CMK (cell line): ENCODE data around the gene DENND1A.

Experiments used
- DNase-seq: peaks from one replicate; pipeline ENCODE4 v3.0.0-alpha.2; 2010; ENCODE audit warnings: low read depth

DENND1A gene

GRCh38 chr9:123684393-123685149, 245.4 kb downstream of the DENND1A start:
- no peak for DNase-seq

DNA sequence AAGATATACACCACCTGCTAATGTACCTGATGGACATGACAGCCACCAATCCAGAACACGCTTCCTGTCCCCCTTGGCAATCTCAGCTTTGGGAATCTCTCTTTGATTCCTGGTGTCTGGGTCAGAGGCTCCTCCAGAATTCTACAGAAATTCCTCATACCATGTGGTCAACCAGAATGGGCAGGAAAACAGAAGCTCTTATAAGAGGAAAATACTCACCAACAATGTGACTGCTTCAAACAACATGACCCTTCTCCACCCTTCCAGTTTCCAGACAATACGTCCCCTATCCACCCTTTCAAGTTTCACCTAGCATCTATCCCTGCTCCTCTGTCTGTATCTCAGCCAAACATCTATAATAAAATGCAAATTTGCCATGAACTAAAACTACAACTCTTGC, 247.2 kb downstream of the DENND1A start:
- DNase-seq: no peak

DNA sequence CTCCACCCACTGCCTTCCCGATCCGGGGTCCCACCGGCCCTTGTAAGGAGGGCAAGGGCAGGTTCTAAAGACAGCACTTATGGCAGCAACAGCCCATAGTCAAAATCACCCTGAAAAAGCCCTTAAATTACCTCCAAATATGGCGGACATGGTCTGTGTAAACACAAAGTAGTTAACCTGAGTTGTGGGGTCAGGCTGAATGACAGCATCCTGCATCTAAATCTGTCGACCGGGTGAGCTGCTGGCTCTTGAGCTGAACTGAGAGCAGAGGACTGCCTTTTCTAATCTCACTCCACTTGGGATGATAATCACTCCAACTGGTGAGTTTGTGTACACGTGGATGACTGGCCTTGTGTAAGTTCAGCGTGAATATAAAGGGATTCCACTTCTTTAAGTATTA, 249.6 kb downstream of the DENND1A start:
- no peak for DNase-seq

GRCh38 chr9:123679330-123679987, 250.5 kb downstream of the DENND1A start:
- no peak for DNase-seq

DNA sequence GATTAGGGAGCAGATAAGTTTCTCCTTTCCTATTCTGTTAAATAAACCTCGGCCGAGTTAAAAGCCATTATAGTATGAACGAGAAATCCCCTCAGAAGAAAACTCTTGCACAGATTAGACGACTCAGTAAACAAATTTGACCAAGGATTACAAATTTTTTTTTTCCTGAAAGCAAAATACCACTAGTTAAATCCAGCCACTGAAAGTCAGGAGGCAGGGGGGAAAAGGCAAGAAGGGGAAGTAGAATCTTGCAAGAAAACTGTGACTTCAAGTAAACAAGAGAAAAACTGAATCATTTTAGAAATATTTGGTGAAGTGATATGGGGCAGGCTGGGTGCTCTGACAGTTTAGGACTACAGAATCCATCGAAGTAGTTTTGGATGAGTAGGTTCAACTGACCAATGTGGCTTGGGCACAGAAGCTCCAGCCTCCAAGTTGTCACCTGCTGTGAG, 251.0 kb downstream of the DENND1A start:
- no peak for DNase-seq

- no peak for DNase-seq
Observed at GRCh38 chr9:123678038-123678877, 251.7 kb downstream of the DENND1A start.

DNA sequence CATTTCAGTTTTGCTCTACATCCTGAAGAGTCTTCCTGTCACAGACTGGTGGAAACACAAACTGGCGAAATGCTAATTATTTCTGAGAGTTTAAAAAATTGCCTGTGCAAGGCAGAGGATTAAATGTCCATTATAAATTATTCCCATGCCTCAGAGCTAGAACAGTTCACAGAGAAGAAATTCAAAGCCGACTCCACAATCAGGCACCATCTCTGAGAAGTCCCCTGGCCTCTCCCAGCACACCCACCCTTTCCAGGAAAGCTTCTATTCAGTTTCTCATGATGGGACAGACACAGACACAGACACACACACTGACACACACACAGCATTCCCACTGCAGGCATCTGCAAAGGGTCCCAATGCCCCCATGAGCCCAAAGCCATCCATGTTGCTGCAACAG, 253.1 kb downstream of the DENND1A start:
- no peak for DNase-seq

DNA sequence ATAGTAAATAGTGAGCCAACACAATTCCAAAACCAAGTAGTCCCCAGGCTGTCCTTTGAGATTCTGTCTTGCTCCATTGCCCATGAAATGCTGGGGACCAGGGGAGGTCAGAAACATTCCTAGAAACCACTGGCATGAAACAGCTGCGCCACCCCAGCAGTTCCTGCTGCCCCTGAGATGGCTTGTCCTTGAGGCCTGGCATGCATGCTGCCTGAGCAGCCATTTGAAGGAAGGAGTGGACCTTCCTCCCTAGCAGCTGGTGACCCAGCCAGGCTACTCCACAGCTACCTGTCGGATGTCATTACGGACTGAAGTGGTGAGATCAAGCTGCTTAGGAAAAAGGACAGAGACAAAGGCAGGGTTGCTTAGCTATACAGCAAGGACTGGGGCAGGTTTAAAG, 260.6 kb downstream of the DENND1A start:
- DNase-seq: no peak

DNA sequence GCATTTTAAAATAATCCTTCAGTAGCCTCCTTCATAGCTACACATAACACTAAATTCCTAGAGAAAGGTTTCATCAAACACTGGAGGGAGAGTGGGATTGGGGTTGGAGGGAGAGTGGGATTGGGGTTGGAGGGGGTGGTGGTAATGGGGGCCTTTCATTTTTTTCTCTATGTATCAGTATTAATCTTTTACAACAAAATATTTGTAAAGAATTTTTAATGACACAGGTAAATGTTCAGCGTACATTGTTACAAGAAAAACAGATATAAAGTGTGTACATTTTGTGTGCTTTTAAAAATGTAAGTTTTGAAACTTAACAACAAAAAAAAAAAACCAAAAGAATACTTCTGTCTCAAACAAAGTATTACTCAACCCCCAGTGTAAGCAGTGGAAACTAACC, 266.4 kb downstream of the DENND1A start:
- DNase-seq: no peak

DNA sequence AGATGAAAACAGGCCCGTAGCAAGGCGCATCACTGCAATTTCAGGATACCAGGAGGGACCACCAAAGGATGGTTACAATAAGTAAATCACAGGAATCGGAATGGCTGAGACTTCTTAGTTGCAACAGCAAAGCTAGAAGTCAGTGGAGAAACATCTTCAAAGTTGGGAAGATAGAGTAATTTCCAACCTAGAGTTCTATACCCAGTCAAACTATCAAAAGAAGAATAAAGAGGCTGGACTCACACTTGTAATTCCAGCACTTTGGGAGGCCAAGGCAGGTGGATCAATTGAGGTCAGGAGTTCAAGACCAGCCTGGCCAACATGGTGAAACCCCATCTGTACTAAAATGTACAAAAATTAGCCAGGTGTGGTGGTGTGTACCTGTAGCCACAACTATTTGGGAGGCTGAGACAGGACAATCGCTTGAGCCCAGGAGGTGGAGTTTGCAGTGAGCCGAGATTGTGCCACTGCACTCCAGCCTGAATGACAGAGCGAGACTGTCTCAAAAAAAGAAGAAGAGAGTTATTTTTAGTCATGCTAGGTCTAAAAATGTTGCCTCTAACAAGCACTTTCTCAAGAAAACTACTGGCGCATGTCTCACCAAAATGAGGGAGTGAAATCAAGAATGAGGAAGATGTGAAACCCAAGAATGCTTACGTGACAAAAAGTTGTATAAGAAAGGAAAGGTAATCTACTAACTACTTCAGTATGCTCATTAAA, 267.7 kb downstream of the DENND1A start:
- DNase-seq: no peak

DNA sequence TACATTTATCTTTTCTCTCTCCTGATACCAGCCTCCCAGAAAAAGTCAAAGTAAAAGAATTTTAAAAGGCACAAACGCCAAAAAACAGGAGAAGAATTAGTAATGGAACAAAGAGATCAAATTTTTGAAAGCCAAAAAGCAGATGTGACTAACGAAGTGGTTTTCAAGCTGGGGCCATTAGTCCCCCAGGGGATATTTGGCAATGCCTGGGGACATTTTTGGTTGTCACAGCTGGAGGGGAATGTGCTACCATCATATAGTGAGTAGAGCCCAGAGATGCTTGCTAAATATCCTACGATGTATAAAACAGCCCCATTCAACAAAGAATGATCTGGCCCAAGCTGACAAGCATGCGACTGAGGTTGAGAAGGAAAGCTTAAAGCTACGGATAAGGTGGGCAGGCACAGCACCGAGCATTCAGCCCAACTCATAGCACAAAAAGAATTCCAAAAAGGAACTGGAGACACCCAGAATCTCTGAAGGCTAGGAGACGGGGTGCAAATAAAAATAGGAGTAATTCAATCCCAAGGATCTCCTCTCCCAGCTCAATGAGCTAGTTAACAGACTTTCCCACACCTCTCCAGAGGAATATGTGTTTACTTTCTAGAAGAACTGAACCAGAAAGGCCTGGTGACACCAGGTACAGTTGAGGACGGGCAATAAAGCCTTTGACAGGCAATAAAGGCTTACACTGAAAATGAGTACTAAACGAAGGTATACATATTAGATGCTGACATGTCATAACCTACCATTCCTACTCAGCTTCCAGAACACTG, 269.0 kb downstream of the DENND1A start:
- DNase-seq: no peak

GRCh38 chr9:123659358-123659757, 270.6 kb downstream of the DENND1A start:
- DNase-seq: no peak

- no peak for DNase-seq
Observed at GRCh38 chr9:123658792-123659191, 271.1 kb downstream of the DENND1A start.

- DNase-seq: no peak
Observed at GRCh38 chr9:123657941-123658340, 272.0 kb downstream of the DENND1A start.

DNA sequence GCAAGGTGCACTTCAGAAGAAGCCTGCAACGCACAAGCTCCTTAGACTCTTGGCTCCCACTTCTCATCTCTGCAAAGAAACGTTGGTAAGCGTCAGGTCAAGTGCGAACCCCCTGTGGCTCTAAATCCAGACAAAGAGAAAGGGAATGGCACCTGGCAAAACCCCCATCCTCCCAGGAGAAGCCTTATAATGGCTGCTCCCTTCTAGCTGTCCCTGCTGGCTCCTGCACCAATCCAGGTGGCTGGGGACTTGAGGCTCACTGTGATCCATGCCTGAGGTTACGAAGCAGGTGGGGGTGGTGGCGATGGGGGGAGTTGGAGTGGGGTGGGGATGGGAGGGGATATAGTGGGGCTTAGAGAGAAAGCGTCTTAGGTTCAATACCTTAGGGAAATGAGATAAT, 272.8 kb downstream of the DENND1A start:
- DNase-seq: no peak

DNA sequence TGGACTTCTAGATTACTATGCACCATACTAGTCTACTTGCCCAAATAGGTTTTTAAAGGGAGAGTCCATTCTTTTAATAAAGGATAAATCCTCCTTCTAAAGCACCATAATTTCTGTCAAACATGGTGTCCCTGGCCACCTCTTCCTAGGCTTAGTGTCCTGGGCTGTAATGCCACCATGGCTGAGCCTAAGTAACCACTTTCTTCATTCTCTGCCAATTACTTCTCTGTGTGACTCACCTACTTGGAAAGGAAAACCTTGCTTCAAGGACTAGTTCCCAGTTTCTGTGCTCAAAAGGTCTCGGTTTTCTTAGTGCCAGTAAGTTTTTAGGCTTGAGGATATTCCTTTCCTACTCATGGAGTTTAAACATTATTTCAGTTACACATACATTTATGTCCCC, 273.4 kb downstream of the DENND1A start:
- DNase-seq: no peak

DNA sequence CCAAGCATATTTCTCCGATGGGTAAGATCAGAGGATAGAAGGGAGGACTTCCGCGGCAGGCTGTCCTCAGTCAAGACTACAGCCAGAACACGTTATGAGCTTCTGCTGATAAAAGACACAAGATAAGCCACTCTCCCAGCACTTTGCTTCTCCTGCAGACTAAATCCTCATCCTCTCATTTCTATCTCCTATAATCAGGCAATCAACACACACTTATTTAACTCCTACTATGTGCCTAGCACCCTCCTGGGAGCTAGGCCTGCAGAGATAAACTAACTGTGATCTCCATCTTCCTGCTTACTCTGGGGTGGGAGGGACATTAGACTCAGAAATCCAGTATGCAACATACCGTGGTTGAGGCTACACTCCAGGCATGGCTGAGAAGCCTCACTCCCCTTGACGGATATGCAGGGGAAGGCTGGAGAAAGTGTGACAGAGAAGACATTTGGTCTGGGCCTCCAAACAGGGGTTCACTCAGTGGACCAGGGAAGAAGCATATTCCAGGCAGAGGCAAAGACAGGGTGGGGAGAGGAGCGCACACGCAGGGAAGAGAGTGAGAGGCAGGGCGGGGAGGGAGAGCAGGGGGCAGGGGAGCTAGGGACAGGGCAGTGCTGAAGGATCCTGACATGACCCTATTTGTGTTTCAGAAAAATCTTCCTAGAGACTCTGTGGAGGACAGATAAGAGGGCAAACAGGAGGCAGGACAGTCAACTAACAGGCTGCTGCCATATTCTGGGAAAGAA, 274.1 kb downstream of the DENND1A start:
- DNase-seq: no peak

- DNase-seq: no peak
Observed at GRCh38 chr9:123654994-123655637, 274.8 kb downstream of the DENND1A start.

DNA sequence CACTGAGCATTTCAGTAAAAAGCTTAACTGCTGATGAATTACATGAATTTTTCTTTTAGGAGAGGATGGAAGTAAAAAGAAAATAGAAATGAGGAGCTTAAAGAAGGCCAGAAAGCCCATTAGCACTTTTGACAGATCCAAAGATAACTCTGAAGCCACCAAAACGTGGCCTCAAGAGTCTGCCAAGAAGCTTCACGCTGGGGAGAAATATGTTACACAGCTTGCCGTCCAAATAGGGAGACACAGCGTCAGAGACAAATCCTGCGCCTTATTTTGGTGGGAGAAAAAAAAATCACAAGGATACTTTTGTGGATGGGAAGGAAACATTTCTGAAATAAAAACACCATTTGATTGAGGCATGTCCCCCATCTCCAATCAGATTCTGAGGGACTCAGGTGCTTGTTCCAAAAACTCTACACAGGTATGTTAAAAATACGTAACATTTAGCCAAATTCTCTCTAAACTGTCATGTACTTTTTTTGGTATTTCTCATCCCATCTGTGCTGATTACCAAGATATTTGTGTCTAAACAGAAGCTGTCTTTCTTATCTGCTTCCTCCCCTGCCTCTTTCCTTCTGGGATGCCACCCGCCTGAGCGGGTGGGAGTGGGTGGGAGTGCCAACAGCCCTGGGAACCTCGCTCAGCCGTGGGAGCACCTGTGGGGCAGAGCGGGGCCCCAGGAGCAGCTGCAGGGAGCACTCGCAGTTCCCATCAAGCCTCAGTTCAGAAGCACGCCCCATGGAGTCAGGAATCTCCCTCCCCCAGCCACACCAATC, 275.5 kb downstream of the DENND1A start:
- DNase-seq: no peak
